ENCODE data around the gene PNMT.

DNA sequence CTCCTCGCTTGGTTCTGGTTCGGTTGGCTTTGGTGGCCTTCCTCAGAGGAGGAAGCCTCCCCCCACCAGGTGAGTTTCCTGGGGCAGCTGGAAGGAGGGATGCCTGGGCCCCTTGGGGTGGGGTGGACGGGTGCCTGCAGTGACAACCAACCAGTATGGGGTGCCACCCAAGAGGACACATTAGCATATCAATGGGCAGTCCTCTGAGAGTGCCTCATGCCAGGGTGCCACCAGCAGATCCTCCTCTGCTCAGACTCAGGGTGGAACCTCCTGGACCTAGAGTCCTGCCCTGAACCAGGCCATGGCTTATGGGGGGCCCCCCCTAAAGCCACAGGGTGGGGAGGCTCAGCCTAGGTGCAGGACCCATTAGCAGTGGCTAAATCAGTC, 38.8 kb upstream of the PNMT start:
- no peak for TF ChIP-seq POLR2A (IDR thresholded peaks at IDR 0.05)
- TF ChIP-seq, protein P1, sequence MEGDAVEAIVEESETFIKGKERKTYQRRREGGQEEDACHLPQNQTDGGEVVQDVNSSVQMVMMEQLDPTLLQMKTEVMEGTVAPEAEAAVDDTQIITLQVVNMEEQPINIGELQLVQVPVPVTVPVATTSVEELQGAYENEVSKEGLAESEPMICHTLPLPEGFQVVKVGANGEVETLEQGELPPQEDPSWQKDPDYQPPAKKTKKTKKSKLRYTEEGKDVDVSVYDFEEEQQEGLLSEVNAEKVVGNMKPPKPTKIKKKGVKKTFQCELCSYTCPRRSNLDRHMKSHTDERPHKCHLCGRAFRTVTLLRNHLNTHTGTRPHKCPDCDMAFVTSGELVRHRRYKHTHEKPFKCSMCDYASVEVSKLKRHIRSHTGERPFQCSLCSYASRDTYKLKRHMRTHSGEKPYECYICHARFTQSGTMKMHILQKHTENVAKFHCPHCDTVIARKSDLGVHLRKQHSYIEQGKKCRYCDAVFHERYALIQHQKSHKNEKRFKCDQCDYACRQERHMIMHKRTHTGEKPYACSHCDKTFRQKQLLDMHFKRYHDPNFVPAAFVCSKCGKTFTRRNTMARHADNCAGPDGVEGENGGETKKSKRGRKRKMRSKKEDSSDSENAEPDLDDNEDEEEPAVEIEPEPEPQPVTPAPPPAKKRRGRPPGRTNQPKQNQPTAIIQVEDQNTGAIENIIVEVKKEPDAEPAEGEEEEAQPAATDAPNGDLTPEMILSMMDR (IDR thresholded peaks at IDR 0.05): no peak

Measured in testis (tissue), 2 donors.